ENCODE data around the gene ATF6.
A peak's percentile ranks its signal among the peaks of the same experiment; 100 is the strongest.

ATF6 gene

GRCh38 chr1:161736335-161736969, 29.7 kb upstream of the ATF6 start:
- DNase-seq (ENCODE audit: low read depth), result peak; percentile 68
- no peak overlapping the region for H3K4me3 ChIP-seq (ENCODE audit: control insufficient read depth, low read depth, low read length)
- no peak for TF ChIP-seq CTCF (conservative IDR thresholded peaks at IDR 0.05; ENCODE audit: control insufficient read depth, insufficient read depth, low read depth, low read length)

- no peak for TF ChIP-seq CTCF (conservative IDR thresholded peaks at IDR 0.05; ENCODE audit: control insufficient read depth, insufficient read depth, low read depth, low read length)
- no peak overlapping the region for H3K4me3 ChIP-seq (ENCODE audit: control insufficient read depth, low read depth, low read length)
- no peak for DNase-seq (ENCODE audit: low read depth)
These were observed 28.5 kb upstream of the ATF6 start for GRCh38 chr1:161737625-161738024.

GRCh38 chr1:161738627-161739287, 27.4 kb upstream of the ATF6 start:
- no peak overlapping the region for H3K4me3 ChIP-seq (ENCODE audit: control insufficient read depth, low read depth, low read length)
- DNase-seq (ENCODE audit: low read depth), result peak; percentile 91
- TF ChIP-seq CTCF (conservative IDR thresholded peaks at IDR 0.05; ENCODE audit: control insufficient read depth, insufficient read depth, low read depth, low read length), result peak; percentile 85

GRCh38 chr1:161739865-161740566, 26.1 kb upstream of the ATF6 start:
- no peak overlapping the region for H3K4me3 ChIP-seq (ENCODE audit: control insufficient read depth, low read depth, low read length)
- no peak for DNase-seq (ENCODE audit: low read depth)
- no peak for TF ChIP-seq CTCF (conservative IDR thresholded peaks at IDR 0.05; ENCODE audit: control insufficient read depth, insufficient read depth, low read depth, low read length)

GRCh38 chr1:161740921-161741320, 25.2 kb upstream of the ATF6 start:
- H3K4me3 ChIP-seq (ENCODE audit: control insufficient read depth, low read depth, low read length), result no peak overlapping the region
- no peak for TF ChIP-seq CTCF (conservative IDR thresholded peaks at IDR 0.05; ENCODE audit: control insufficient read depth, insufficient read depth, low read depth, low read length)
- no peak for DNase-seq (ENCODE audit: low read depth)

- TF ChIP-seq CTCF (conservative IDR thresholded peaks at IDR 0.05; ENCODE audit: control insufficient read depth, insufficient read depth, low read depth, low read length), result no peak
- DNase-seq (ENCODE audit: low read depth), result no peak
These were observed 22.9 kb upstream of the ATF6 start for GRCh38 chr1:161743231-161743630.

More at GRCh38 chr1:161743231-161743630, 22.9 kb upstream of the ATF6 start:
- H3K4me3 ChIP-seq (ENCODE audit: control insufficient read depth, low read depth, low read length), result no peak overlapping the region
